Measurements from ENCODE around the gene CPD.

The CPD gene

GRCh38 chr17:30503558-30503957 is 124.8 kb downstream of the CPD start:
- Histone ChIP-seq H4K91ac (ENCODE audit: low read depth, low read length) (no peak overlapping the region), H3K9ac (ENCODE audit: low read length) (no peak overlapping the region), H2BK5ac (ENCODE audit: low read depth, low read length, poor library complexity) (no peak overlapping the region), H3K27me3 (ENCODE audit: insufficient read depth, low read length) (no peaks in the 10 kb centered on the region), H3K79me2 (ENCODE audit: control insufficient read depth, insufficient read depth, low read length, poor library complexity) (no peaks in the 10 kb centered on the region), H3K9me3 (ENCODE audit: insufficient read depth, low read depth, low read length) (no peaks in the 10 kb centered on the region), H3K4me3 (ENCODE audit: low read depth, low read length) (no peak overlapping the region), H3K23ac (ENCODE audit: low read length) (no peak overlapping the region), H3K27ac (ENCODE audit: low read depth, low read length) (no peak overlapping the region), H3K4me1 (ENCODE audit: control insufficient read depth in 1 of 2, insufficient read depth in 2 of 2, low read length in 2 of 2) (no peaks in the 10 kb centered on the region), H3K18ac (ENCODE audit: low read length) (no peak overlapping the region), H2AK5ac (ENCODE audit: low read length) (no peak overlapping the region), H2AFZ (ENCODE audit: insufficient read depth, low read length, poor library complexity) (no peak overlapping the region), H3K4me2 (ENCODE audit: low read length) (no peak overlapping the region), H3K14ac (ENCODE audit: low read length) (no peak overlapping the region), H3K79me1 (ENCODE audit: low read length) (no peaks in the 10 kb centered on the region), H4K12ac (ENCODE audit: low read depth, low read length) (no peak overlapping the region), H2BK120ac (ENCODE audit: insufficient read depth, low read length, poor library complexity) (no peak overlapping the region), H2BK12ac (ENCODE audit: low read length) (no peak overlapping the region), H4K8ac (ENCODE audit: low read depth, low read length) (no peak overlapping the region), H3K4ac (ENCODE audit: low read depth, low read length) (no peak overlapping the region), H3K36me3 (ENCODE audit: control insufficient read depth in 1 of 2, insufficient read depth in 2 of 2, low read length in 2 of 2) (peaks cover 9 to 16% of the 10 kb centered on the region in 2 experiments)
- DNase-seq = no peak
- WGBS (ENCODE audit: extremely low coverage, insufficient coverage, insufficient read length) = no CpG with 5 or more reads among the region's 4 CpGs

- Histone ChIP-seq H3K9ac (ENCODE audit: low read length) (no peak overlapping the region), H3K23ac (ENCODE audit: low read length) (no peak overlapping the region), H3K4ac (ENCODE audit: low read depth, low read length) (no peak overlapping the region), H3K79me2 (ENCODE audit: control insufficient read depth, insufficient read depth, low read length, poor library complexity) (no peaks in the 10 kb centered on the region), H3K14ac (ENCODE audit: low read length) (no peak overlapping the region), H3K4me1 (ENCODE audit: control insufficient read depth in 1 of 2, insufficient read depth in 2 of 2, low read length in 2 of 2) (no peaks in the 10 kb centered on the region), H3K36me3 (ENCODE audit: control insufficient read depth in 1 of 2, insufficient read depth in 2 of 2, low read length in 2 of 2) (peaks cover 9 to 19% of the 10 kb centered on the region in 2 experiments), H2AK5ac (ENCODE audit: low read length) (no peak overlapping the region), H4K8ac (ENCODE audit: low read depth, low read length) (no peak overlapping the region), H4K91ac (ENCODE audit: low read depth, low read length) (no peak overlapping the region), H2BK5ac (ENCODE audit: low read depth, low read length, poor library complexity) (no peak overlapping the region), H3K9me3 (ENCODE audit: insufficient read depth, low read depth, low read length) (no peaks in the 10 kb centered on the region), H2AFZ (ENCODE audit: insufficient read depth, low read length, poor library complexity) (no peak overlapping the region), H3K79me1 (ENCODE audit: low read length) (no peaks in the 10 kb centered on the region), H3K4me2 (ENCODE audit: low read length) (no peak overlapping the region), H3K27ac (ENCODE audit: low read depth, low read length) (no peak overlapping the region), H3K27me3 (ENCODE audit: insufficient read depth, low read length) (no peaks in the 10 kb centered on the region), H3K4me3 (ENCODE audit: low read depth, low read length) (no peak overlapping the region), H2BK12ac (ENCODE audit: low read length) (no peak overlapping the region), H4K12ac (ENCODE audit: low read depth, low read length) (no peak overlapping the region), H3K18ac (ENCODE audit: low read length) (no peak overlapping the region), H2BK120ac (ENCODE audit: insufficient read depth, low read length, poor library complexity) (no peak overlapping the region)
- WGBS (ENCODE audit: extremely low coverage, insufficient coverage, insufficient read length) = no CpG with 5 or more reads among the region's 6 CpGs
- no peak for DNase-seq
Measured at GRCh38 chr17:30505868-30506417, 127.2 kb downstream of the CPD start.

GRCh38 chr17:30506481-30506880 is 127.8 kb downstream of the CPD start:
- Histone ChIP-seq H3K4me3 (ENCODE audit: low read depth, low read length) (no peak overlapping the region), H3K4me1 (ENCODE audit: control insufficient read depth in 1 of 2, insufficient read depth in 2 of 2, low read length in 2 of 2) (no peaks in the 10 kb centered on the region), H3K79me2 (ENCODE audit: control insufficient read depth, insufficient read depth, low read length, poor library complexity) (no peaks in the 10 kb centered on the region), H3K18ac (ENCODE audit: low read length) (no peak overlapping the region), H3K9ac (ENCODE audit: low read length) (no peak overlapping the region), H2BK12ac (ENCODE audit: low read length) (no peak overlapping the region), H3K23ac (ENCODE audit: low read length) (no peak overlapping the region), H4K91ac (ENCODE audit: low read depth, low read length) (no peak overlapping the region), H4K8ac (ENCODE audit: low read depth, low read length) (no peak overlapping the region), H2BK120ac (ENCODE audit: insufficient read depth, low read length, poor library complexity) (no peak overlapping the region), H3K9me3 (ENCODE audit: insufficient read depth, low read depth, low read length) (no peaks in the 10 kb centered on the region), H3K79me1 (ENCODE audit: low read length) (no peaks in the 10 kb centered on the region), H3K36me3 (ENCODE audit: control insufficient read depth in 1 of 2, insufficient read depth in 2 of 2, low read length in 2 of 2) (peaks cover 10 to 20% of the 10 kb centered on the region in 2 experiments), H3K27ac (ENCODE audit: low read depth, low read length) (no peak overlapping the region), H2BK5ac (ENCODE audit: low read depth, low read length, poor library complexity) (no peak overlapping the region), H3K14ac (ENCODE audit: low read length) (no peak overlapping the region), H2AK5ac (ENCODE audit: low read length) (no peak overlapping the region), H3K4me2 (ENCODE audit: low read length) (no peak overlapping the region), H2AFZ (ENCODE audit: insufficient read depth, low read length, poor library complexity) (no peak overlapping the region), H4K12ac (ENCODE audit: low read depth, low read length) (no peak overlapping the region), H3K4ac (ENCODE audit: low read depth, low read length) (no peak overlapping the region), H3K27me3 (ENCODE audit: insufficient read depth, low read length) (no peaks in the 10 kb centered on the region)
- no CpG with 5 or more reads among the region's 1 CpG for WGBS (ENCODE audit: extremely low coverage, insufficient coverage, insufficient read length)
- no peak for DNase-seq

- Histone ChIP-seq H3K9ac (ENCODE audit: low read length) (no peak overlapping the region), H3K18ac (ENCODE audit: low read length) (no peak overlapping the region), H3K79me1 (ENCODE audit: low read length) (no peaks in the 10 kb centered on the region), H4K12ac (ENCODE audit: low read depth, low read length) (no peak overlapping the region), H3K36me3 (ENCODE audit: control insufficient read depth in 1 of 2, insufficient read depth in 2 of 2, low read length in 2 of 2) (peaks cover 16 to 18% of the 10 kb centered on the region in 2 experiments), H2AFZ (ENCODE audit: insufficient read depth, low read length, poor library complexity) (no peak overlapping the region), H3K27me3 (ENCODE audit: insufficient read depth, low read length) (no peaks in the 10 kb centered on the region), H3K23ac (ENCODE audit: low read length) (no peak overlapping the region), H4K8ac (ENCODE audit: low read depth, low read length) (no peak overlapping the region), H4K91ac (ENCODE audit: low read depth, low read length) (no peak overlapping the region), H3K9me3 (ENCODE audit: insufficient read depth, low read depth, low read length) (no peaks in the 10 kb centered on the region), H3K4ac (ENCODE audit: low read depth, low read length) (no peak overlapping the region), H2BK120ac (ENCODE audit: insufficient read depth, low read length, poor library complexity) (no peak overlapping the region), H2BK5ac (ENCODE audit: low read depth, low read length, poor library complexity) (no peak overlapping the region), H3K79me2 (ENCODE audit: control insufficient read depth, insufficient read depth, low read length, poor library complexity) (no peaks in the 10 kb centered on the region), H3K4me3 (ENCODE audit: low read depth, low read length) (no peak overlapping the region), H3K4me2 (ENCODE audit: low read length) (no peak overlapping the region), H2BK12ac (ENCODE audit: low read length) (no peak overlapping the region), H2AK5ac (ENCODE audit: low read length) (no peak overlapping the region), H3K4me1 (ENCODE audit: control insufficient read depth in 1 of 2, insufficient read depth in 2 of 2, low read length in 2 of 2) (no peaks in the 10 kb centered on the region), H3K14ac (ENCODE audit: low read length) (no peak overlapping the region), H3K27ac (ENCODE audit: low read depth, low read length) (no peak overlapping the region)
- no CpG with 5 or more reads among the region's 1 CpG for WGBS (ENCODE audit: extremely low coverage, insufficient coverage, insufficient read length)
- no peak for DNase-seq
Measured at GRCh38 chr17:30513346-30513745, 134.6 kb downstream of the CPD start.
